Naive B cell (primary cell): Measurements from ENCODE around the gene KRTAP12-1. TPM values are rescaled to one million over a fixed set of nuclear protein-coding genes. Genes with fewer than 3 reads are reported as not detected.
A peak's percentile ranks its signal among the peaks of the same experiment; 100 is the strongest.

Source experiments
- ATAC-seq, 2 donors: fragments of 150-1000 bp; cut with Tn5 transposase; 2 replicates each; pipeline ENCODE4 v1.10.0; 2021; ENCODE audit warnings: low read depth in 2 of 2, mild to moderate bottlenecking in 2 of 2, moderate library complexity in 2 of 2
- DNase-seq: peaks from one replicate; pipeline ENCODE4 v3.0.0; 2022
- H3K27ac Mint-ChIP-seq, 6 donors: one replicate each; pipeline ENCODE4 v1.8.0; 2020 to 2022; ENCODE audit warnings: mild to moderate bottlenecking in 6 of 6, mixed read lengths in 6 of 6, moderate library complexity in 5 of 6, inconsistent platforms in 2 of 6
- H3K27me3 Mint-ChIP-seq, 3 donors: one replicate each; pipeline ENCODE4 v1.8.0; 2021 to 2022; ENCODE audit warnings: mixed read lengths in 3 of 3, mild to moderate bottlenecking in 1 of 3
- H3K36me3 Mint-ChIP-seq, 2 donors: one replicate each; pipeline ENCODE4 v1.8.0; 2020 to 2022; ENCODE audit warnings: mixed read lengths in 2 of 2, inconsistent platforms in 1 of 2, mild to moderate bottlenecking in 1 of 2
- H3K4me1 Mint-ChIP-seq, 3 donors: one replicate each; pipeline ENCODE4 v1.8.0; 2020 to 2022; ENCODE audit warnings: mixed read lengths in 3 of 3, inconsistent platforms in 1 of 3, mild to moderate bottlenecking in 1 of 3, moderate library complexity in 1 of 3
- H3K4me3 Mint-ChIP-seq, 8 donors: one replicate each; pipeline ENCODE4 v1.8.0; 2020 to 2022; ENCODE audit warnings: mild to moderate bottlenecking in 8 of 8, mixed read lengths in 8 of 8, moderate library complexity in 8 of 8, inconsistent platforms in 2 of 8
- H3K9me3 Mint-ChIP-seq, 7 donors: one replicate each; pipeline ENCODE4 v1.8.0; 2020 to 2022; ENCODE audit warnings: mixed read lengths in 7 of 7, mild to moderate bottlenecking in 5 of 7, inconsistent platforms in 2 of 7, moderate library complexity in 1 of 7
- polyA plus RNA-seq, 6 donors: library from polyadenylated mRNA; unstranded; fragments of 300-500 nt; fragmentation: Illumina TruSeq; gene quantifications; one replicate each; pipeline ENCODE4 v1.2.3, GENCODE V29; 2021; ENCODE audit warnings: low read depth in 6 of 6

Gene KRTAP12-1
- polyA plus RNA-seq, 6 donors from 2014 or later: not detected

GRCh38 chr21:44708866-44709425, 27.0 kb upstream of the KRTAP12-1 start:
- Mint-ChIP-seq H3K4me3 (no peak overlapping the region), H3K27ac (no peak overlapping the region), H3K9me3 (peaks cover 0 to 28% (median 16%) of the 10 kb centered on the region in 7 donors), H3K4me1 (peaks cover 0 to 21% (median 3%) of the 10 kb centered on the region in 3 donors), H3K27me3 (peaks cover 40 to 95% (median 81%) of the 10 kb centered on the region in 3 donors), H3K36me3 (peaks cover 0 to 16% of the 10 kb centered on the region in 2 donors)
- ATAC-seq (no peak), DNase-seq (no peak)

GRCh38 chr21:44708213-44708865, 26.4 kb upstream of the KRTAP12-1 start:
- peaks cover 0 to 21% (median 3%) of the 10 kb centered on the region in 3 donors for H3K4me1 Mint-ChIP-seq
- H3K9me3 Mint-ChIP-seq: peaks cover 0 to 28% (median 16%) of the 10 kb centered on the region in 7 donors
- H3K36me3 Mint-ChIP-seq: peaks cover 0 to 13% of the 10 kb centered on the region in 2 donors
- peaks cover 35 to 95% (median 81%) of the 10 kb centered on the region in 3 donors for H3K27me3 Mint-ChIP-seq
- H3K4me3 Mint-ChIP-seq: no peak overlapping the region
- DNase-seq (no peak), ATAC-seq (no peak)
- no peak overlapping the region for H3K27ac Mint-ChIP-seq

DNA sequence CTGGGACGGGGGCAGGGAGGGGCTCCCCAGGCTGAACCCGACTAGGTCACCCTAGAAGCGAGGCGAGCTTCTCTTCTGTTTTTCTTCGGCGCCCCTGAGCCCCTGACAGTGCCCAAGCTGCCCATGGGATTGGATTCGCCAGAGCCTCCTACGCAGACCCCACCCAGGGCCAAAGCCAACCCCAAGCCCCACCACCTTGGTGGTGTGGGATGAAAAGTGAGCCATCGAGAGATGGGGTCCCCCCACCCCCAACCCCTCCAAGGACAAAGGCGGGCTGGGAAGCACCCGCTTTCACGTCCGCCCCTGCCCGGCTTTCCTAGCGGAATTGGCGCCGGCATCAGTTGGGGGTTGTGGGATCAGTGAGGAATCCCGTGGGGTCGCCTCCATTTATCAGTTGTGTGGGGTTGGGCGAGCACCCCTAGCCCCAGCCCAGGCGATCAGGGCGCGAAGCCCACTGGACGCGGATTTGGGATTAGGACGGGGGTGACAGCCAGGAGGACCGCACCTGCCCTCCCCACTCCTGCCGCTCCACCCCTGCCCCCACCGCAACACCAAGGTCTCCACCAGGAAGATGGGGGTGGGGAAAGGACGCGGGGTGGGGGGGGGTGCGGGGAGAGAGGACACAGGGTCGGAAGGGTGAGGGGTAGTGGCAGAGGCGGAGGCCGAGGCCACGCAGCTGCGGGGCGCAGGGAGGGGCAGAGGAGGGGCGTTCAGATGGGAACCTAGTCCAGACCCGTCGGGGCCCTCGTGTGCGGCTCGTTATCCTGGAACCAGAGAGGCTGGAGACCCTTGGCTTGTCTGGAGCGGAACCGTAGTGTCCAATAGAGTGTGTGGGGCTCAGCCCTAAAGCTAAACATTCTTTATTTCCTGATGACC, 25.0 kb upstream of the KRTAP12-1 start:
- H3K27ac Mint-ChIP-seq: no peak overlapping the region
- peaks cover 0 to 21% (median 10%) of the 10 kb centered on the region in 3 donors for H3K4me1 Mint-ChIP-seq
- no peak for DNase-seq
- H3K9me3 Mint-ChIP-seq: peaks cover 0 to 28% (median 16%) of the 10 kb centered on the region in 7 donors
- no peak for ATAC-seq
- H3K36me3 Mint-ChIP-seq: peaks cover 0 to 21% of the 10 kb centered on the region in 2 donors
- peaks cover 27 to 97% (median 84%) of the 10 kb centered on the region in 3 donors for H3K27me3 Mint-ChIP-seq
- peak overlapping the region in 1 of 8 donors; percentile 37 for H3K4me3 Mint-ChIP-seq

- H3K9me3 Mint-ChIP-seq: peaks cover 0 to 28% (median 16%) of the 10 kb centered on the region in 7 donors
- peaks cover 32 to 98% (median 86%) of the 10 kb centered on the region in 3 donors for H3K27me3 Mint-ChIP-seq
- peak overlapping the region in 2 of 8 donors; percentile 45 to 54 for H3K4me3 Mint-ChIP-seq
- H3K4me1 Mint-ChIP-seq: peaks cover 0 to 19% (median 10%) of the 10 kb centered on the region in 3 donors
- DNase-seq: no peak
- H3K27ac Mint-ChIP-seq: no peak overlapping the region
- ATAC-seq: no peak
- peaks cover 0 to 21% of the 10 kb centered on the region in 2 donors for H3K36me3 Mint-ChIP-seq
Observed at GRCh38 chr21:44706026-44706705, 24.2 kb upstream of the KRTAP12-1 start.

- Mint-ChIP-seq H3K9me3 (peaks cover 0 to 28% (median 16%) of the 10 kb centered on the region in 7 donors), H3K36me3 (peaks cover 0 to 23% of the 10 kb centered on the region in 2 donors), H3K4me1 (peaks cover 0 to 10% (median 9%) of the 10 kb centered on the region in 3 donors), H3K4me3 (no peak overlapping the region), H3K27me3 (peaks cover 38 to 98% (median 86%) of the 10 kb centered on the region in 3 donors), H3K27ac (no peak overlapping the region)
- DNase-seq: no peak
- ATAC-seq: no peak
Observed at GRCh38 chr21:44704636-44705001, 22.7 kb upstream of the KRTAP12-1 start.

GRCh38 chr21:44703731-44704635, 22.0 kb upstream of the KRTAP12-1 start:
- no peak for ATAC-seq
- no peak overlapping the region for H3K4me3 Mint-ChIP-seq

DNA sequence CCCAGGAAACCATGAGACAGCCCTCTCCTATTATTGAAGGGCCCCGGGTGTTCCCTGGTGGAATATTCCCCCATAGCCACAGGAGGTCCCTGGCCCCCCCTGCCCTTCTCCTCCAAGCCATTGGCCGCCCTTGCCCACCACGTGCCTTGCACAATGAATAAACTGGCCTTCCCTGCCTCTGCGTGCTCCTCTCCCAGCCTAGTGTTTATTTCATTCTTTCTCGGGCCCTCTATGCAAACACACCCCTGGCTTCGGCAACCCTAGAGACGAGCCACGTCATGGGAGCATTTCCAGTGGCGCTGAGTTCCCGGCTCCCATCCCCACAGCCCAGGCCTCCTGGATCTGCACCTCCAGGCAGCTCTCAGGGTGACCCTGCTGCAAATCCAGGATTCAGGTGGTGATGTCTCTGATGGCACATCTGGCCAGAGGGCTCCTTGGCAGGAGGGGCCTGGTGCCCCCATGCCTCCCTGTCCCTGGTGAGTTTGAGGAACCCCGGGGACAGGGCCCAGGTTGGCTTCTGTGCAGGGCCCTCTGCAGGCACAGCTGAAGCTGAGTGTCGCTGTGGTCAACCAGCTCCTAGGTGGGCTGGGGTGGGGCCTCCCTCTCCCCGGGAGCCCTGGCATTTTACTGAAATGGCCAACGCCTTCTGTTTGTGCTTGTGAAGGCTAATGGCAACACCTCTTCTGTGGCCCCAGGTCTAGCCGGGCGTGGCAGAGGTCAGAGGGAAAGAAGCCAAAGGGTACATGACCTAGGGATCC, 21.2 kb upstream of the KRTAP12-1 start:
- Mint-ChIP-seq H3K4me3 (no peak overlapping the region), H3K36me3 (peaks cover 0 to 28% of the 10 kb centered on the region in 2 donors), H3K27ac (peak overlapping the region in 1 of 6 donors; percentile 69), H3K27me3 (peaks cover 35 to 96% (median 87%) of the 10 kb centered on the region in 3 donors), H3K9me3 (peaks cover 0 to 27% (median 16%) of the 10 kb centered on the region in 7 donors), H3K4me1 (peaks cover 0 to 6% (median 6%) of the 10 kb centered on the region in 3 donors)
- no peak for ATAC-seq
- DNase-seq: no peak

More at GRCh38 chr21:44703731-44704635, 22.0 kb upstream of the KRTAP12-1 start:
- Mint-ChIP-seq H3K27ac (no peak overlapping the region), H3K36me3 (peaks cover 0 to 28% of the 10 kb centered on the region in 2 donors), H3K27me3 (peaks cover 36 to 97% (median 86%) of the 10 kb centered on the region in 3 donors), H3K9me3 (peaks cover 0 to 28% (median 16%) of the 10 kb centered on the region in 7 donors), H3K4me1 (peaks cover 0 to 6% (median 5%) of the 10 kb centered on the region in 3 donors)
- no peak for DNase-seq

GRCh38 chr21:44702111-44702972, 20.4 kb upstream of the KRTAP12-1 start:
- ATAC-seq (no peak), DNase-seq (no peak)
- no peak overlapping the region for H3K4me3 Mint-ChIP-seq
- H3K36me3 Mint-ChIP-seq: peaks cover 0 to 28% of the 10 kb centered on the region in 2 donors
- H3K9me3 Mint-ChIP-seq: peaks cover 0 to 28% (median 16%) of the 10 kb centered on the region in 7 donors
- H3K27ac Mint-ChIP-seq: no peak overlapping the region
- peaks cover 0 to 6% (median 6%) of the 10 kb centered on the region in 3 donors for H3K4me1 Mint-ChIP-seq
- peaks cover 31 to 96% (median 87%) of the 10 kb centered on the region in 3 donors for H3K27me3 Mint-ChIP-seq

GRCh38 chr21:44701541-44701940, 19.6 kb upstream of the KRTAP12-1 start:
- H3K9me3 Mint-ChIP-seq: peaks cover 0 to 26% (median 16%) of the 10 kb centered on the region in 7 donors
- no peak for ATAC-seq
- peaks cover 0 to 6% (median 6%) of the 10 kb centered on the region in 3 donors for H3K4me1 Mint-ChIP-seq
- peak overlapping the region in 1 of 6 donors; percentile 10 for H3K27ac Mint-ChIP-seq
- H3K4me3 Mint-ChIP-seq: no peak overlapping the region
- DNase-seq: no peak
- H3K36me3 Mint-ChIP-seq: peaks cover 0 to 28% of the 10 kb centered on the region in 2 donors
- H3K27me3 Mint-ChIP-seq: peaks cover 30 to 97% (median 93%) of the 10 kb centered on the region in 3 donors

GRCh38 chr21:44701023-44701400, 19.0 kb upstream of the KRTAP12-1 start:
- H3K36me3 Mint-ChIP-seq: peaks cover 0 to 27% of the 10 kb centered on the region in 2 donors
- H3K27me3 Mint-ChIP-seq: peaks cover 33 to 97% (median 97%) of the 10 kb centered on the region in 3 donors
- ATAC-seq (no peak), DNase-seq (no peak)
- H3K9me3 Mint-ChIP-seq: peaks cover 0 to 22% (median 15%) of the 10 kb centered on the region in 7 donors
- no peak overlapping the region for H3K27ac Mint-ChIP-seq
- H3K4me3 Mint-ChIP-seq: no peak overlapping the region
- peaks cover 0 to 6% (median 5%) of the 10 kb centered on the region in 3 donors for H3K4me1 Mint-ChIP-seq
